Fibroblast of the aortic adventitia (primary cell): ENCODE measurements around the gene SPINDOC. TPM values are rescaled to one million over a fixed set of nuclear protein-coding genes. Genes with fewer than 3 reads are reported as not detected.

Experiments used
- DNase-seq: peaks from one replicate; pipeline ENCODE4 v3.0.0-alpha.2; 2010; ENCODE audit warnings: low read depth
- H3K4me3 ChIP-seq: 2 replicates; pipeline ENCODE4 v1.5.1; 2011; ENCODE audit warnings: low read depth, mild to moderate bottlenecking, control low read depth, low read length, moderate library complexity
- CTCF ChIP-seq: IDR thresholded peaks from 2 replicates; pipeline ENCODE4 v1.5.1; 2011; ENCODE audit warnings: mild to moderate bottlenecking, low read length, control low read depth, inconsistent platforms; ENCODE audit not compliant: insufficient read depth
- total RNA-seq: library from RNA; depleted of rRNA; stranded (reverse); fragments of >200 nt; gene quantifications from 2 replicates; pipeline ENCODE4 v1.2.3, GENCODE V29; 2012; ENCODE audit warnings: low replicate concordance

The SPINDOC gene
- total RNA-seq: 6.7 and 10.1 TPM in 2 replicates

DNA sequence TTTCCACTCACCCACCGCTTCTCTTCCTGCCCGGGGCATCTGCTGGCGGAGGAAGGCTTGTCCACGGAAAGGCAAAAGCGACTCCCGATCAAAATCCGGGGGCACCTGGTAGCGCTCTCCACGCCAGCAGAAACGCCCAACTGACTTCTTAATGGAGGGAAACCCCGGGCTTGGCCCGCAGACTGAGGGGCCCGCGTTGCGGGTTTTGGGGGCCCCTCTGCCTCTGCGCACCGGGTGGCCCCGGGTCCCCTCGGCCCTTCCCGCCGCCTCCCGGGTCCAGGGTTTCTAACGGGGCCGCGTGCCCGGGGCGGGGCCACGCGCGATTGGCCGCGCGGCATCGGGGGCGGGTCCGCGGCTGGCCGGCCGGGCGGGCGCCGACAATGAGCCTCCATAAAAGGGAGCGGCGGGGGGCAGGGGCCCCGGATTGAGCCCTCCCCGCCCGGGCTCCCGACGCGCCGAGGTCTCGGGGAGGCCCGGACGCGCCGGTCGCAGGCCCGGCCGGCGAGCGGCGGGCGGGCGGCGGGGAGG, at the start of gene SPINDOC:
Gene SPINDOC (plus strand): TSS at position 422 of the 528 bp plus-strand sequence. CDS start 231 bp downstream, outside the sequence.
- DNase-seq: peak; percentile 43
- no peak for TF ChIP-seq CTCF
- peak within 1 kb of the TSS; percentile 91 for H3K4me3 ChIP-seq

GRCh38 chr11:63763496-63764339, 49.5 kb upstream of the SPINDOC start:
- TF ChIP-seq CTCF: no peak
- DNase-seq: no peak
- H3K4me3 ChIP-seq: no peak overlapping the region

DNA sequence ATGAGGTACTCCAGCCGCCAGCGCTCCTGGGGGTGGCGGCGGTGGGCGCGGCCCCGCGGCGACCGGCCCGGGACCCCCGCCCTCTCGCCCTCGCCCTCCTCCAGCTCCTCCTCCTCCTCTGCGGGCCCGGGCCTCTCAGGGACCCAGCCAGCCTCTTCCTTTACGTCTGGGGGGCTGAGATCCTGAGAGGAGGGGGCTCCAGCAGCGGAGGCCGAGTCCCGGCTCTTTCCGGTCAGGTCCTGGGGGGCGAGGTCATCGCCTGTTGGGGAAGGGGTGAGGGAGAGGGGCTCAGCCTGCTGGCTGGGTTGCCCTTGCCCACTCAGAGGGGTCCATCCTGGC, 48.9 kb upstream of the SPINDOC start:
- no peak overlapping the region for H3K4me3 ChIP-seq
- no peak for DNase-seq
- TF ChIP-seq CTCF: no peak

DNA sequence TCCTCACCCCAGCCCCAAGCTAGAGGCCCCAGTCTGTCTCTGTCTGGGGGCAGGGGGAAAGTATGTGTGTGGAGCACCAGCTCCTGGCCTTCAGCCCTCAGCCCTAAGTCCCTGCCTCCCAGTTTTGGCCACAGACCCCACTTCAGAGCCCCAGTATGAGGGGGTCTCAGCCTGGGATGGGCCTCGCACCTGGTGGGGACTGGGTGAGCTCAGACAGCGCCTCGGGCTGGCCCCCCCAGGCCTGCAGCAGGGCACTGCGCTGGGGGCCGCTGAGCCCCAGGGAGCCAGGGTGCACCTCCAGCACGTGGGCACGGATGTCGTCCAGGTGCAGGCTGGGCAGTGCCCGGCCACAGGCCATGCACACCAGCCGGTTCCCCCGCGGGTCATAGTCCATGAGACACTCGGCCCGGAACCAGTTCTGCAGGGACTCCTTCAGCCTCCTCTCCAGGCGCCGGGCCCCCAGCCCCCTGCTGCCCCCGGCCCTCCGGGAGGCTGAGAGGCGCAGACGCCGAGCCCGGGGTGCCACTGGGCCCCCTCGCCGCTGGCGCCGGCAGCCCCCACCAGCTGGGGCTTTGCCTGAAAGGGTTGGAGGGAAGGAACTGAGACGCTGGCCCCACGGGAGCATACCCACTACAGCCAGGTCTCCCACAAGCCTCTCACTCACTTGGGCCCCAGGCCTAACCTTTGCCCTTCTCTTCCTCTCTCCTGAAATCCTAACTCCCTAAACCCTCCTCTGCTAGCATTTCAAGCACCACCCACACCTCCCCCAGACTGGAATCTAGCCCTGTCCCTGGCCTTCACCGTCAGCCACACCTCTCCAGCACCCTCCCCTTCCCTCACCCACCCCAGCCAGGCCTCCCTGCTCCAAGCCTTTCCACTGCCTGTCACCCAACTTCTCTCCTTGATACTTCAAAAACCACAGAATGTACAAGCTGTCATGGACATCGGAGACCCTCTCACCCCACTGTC, 48.3 kb upstream of the SPINDOC start:
- H3K4me3 ChIP-seq: no peak overlapping the region
- TF ChIP-seq CTCF: no peak
- no peak for DNase-seq

- no peak for DNase-seq
- no peak for TF ChIP-seq CTCF
- H3K4me3 ChIP-seq: peak overlapping the region; percentile 81
Observed at GRCh38 chr11:63765688-63766241, 47.5 kb upstream of the SPINDOC start.

DNA sequence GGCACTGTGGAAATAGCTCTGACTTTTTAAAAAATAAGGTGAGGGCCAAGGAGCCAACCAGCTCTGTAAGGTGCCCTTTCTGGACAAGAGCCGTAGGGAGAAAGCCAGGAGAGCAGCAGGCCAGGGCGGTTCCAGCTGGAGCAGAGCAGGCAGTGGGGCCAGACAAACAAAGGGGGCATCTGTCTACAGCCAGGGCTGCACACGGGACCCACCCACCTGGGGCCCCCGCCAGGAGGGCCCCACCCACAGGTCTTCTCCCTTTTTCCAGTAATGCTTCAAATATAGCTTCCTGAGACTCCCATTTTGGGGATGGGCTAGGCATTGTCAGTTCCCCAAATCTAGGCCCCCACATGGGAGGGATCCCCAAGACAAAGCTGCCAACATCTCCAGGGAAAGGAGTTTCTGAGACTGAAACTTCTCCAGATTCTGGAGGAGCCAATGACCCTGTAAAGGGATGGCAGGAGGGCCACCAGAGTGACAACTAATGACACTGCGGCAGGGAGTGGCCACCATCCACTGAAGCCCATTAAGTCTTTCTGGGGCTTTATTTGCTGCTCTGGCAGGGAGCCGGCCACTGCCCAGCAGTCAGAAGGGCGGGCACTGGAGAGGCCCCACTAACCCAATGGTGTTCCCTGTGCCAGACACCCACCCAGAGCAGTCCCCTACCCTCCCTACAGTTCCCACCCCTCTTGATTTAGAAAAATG, 46.6 kb upstream of the SPINDOC start:
- no peak for TF ChIP-seq CTCF
- DNase-seq: no peak
- peak overlapping the region; percentile 81 for H3K4me3 ChIP-seq
